HCT116 (cell line): Measurements from ENCODE around the gene MYCBP2. TPM values are rescaled to one million over a fixed set of nuclear protein-coding genes. Genes with fewer than 3 reads are reported as not detected.

Experiments
- ATAC-seq: fragments of 200-7000 bp; cut with Tn5 transposase; 2 replicates; pipeline ENCODE4 v1.9.1; 2020; ENCODE audit warnings: mild to moderate bottlenecking, moderate library complexity
- BruUV-seq: library from RNA; stranded (reverse); fragments of 400-500 nt; replicated peaks from 2 replicates; lab custom pipeline; 2021; lab: Mats Ljungman, UMichigan
- CTCF ChIA-PET: fragments of 300-600 bp; sonication (Branson Sonifier 250); formaldehyde crosslinking; loops from one replicate; lab custom pipeline; 2021; ENCODE audit warnings: antibody characterized with exemption; lab: Charles Lee
- POLR2A ChIA-PET: fragments of 300-600, 350-600 bp; sonication (Branson Sonifier 250); formaldehyde crosslinking; loops from one replicate; lab custom pipeline; 2021; ENCODE audit warnings: antibody characterized with exemption; lab: Charles Lee
- RAD21 ChIA-PET, 2 experiments: fragments of 300-600 bp; sonication (Branson Sonifier 250); formaldehyde crosslinking; loops; one replicate each; lab custom pipeline; 2023; ENCODE audit warnings: low total read pairs in 2 of 2; ENCODE audit not compliant: uncharacterized antibody in 2 of 2, unreplicated experiment in 2 of 2, low non-redundant PET in 1 of 2; lab: Charles Lee
- DNase-seq: peaks from one replicate; pipeline ENCODE4 v3.0.0-alpha.2; 2010; ENCODE audit warnings: low read depth, low spot score
- H2AFZ ChIP-seq: fragments of 200-600 bp; shearing (Covaris generic), sonication (generic); 2 replicates; pipeline ENCODE4 v1.6.1; 2017; ENCODE audit warnings: low read depth, mixed run types, mixed read lengths, antibody characterized with exemption, low read length; ENCODE audit not compliant: poor library complexity, severe bottlenecking
- H3K27ac ChIP-seq: 2 replicates; pipeline ENCODE4 v1.5.1; 2012; ENCODE audit warnings: low read depth, low read length
- H3K27me3 ChIP-seq: fragments of 200-600 bp; sonication (generic); 2 replicates; pipeline ENCODE4 v1.6.1; 2016; ENCODE audit warnings: mixed run types, low read length, mixed read lengths; ENCODE audit not compliant: insufficient read depth
- H3K36me3 ChIP-seq, 2 experiments: fragments of 200-500 bp in 1 of 2; fragments of 200-600 bp in 1 of 2; sonication (Bioruptor generic) in 1 of 2; sonication (generic) in 1 of 2; 2 replicates each; pipeline versions ENCODE4 v1.5.1 to v1.6.1; 2014 to 2016; ENCODE audit warnings: low read length in 2 of 2, inconsistent platforms in 1 of 2, mixed read lengths in 1 of 2, mixed run types in 1 of 2; ENCODE audit not compliant: insufficient read depth in 2 of 2, control insufficient read depth in 1 of 2
- H3K4me1 ChIP-seq, 2 experiments: fragments of 200-600 bp in 1 of 2; sonication (generic) in 1 of 2; 2 replicates each; pipeline versions ENCODE4 v1.5.1 to v1.6.1; 2012 to 2017; ENCODE audit warnings: low read length in 2 of 2, inconsistent platforms in 1 of 2, mild to moderate bottlenecking in 1 of 2, mixed read lengths in 1 of 2, mixed run types in 1 of 2, moderate library complexity in 1 of 2; ENCODE audit not compliant: insufficient read depth in 2 of 2, control insufficient read depth in 1 of 2
- H3K4me2 ChIP-seq: fragments of 200-600 bp; sonication (generic); 2 replicates; pipeline ENCODE4 v1.6.1; 2017; ENCODE audit warnings: mixed run types, low read length, mixed read lengths
- H3K4me3 ChIP-seq, 2 experiments: fragments of 200-600 bp in 1 of 2; sonication (generic) in 1 of 2; replicated peaks in 1 of 2; 2 replicates each; pipeline ENCODE4 v1.5.1; 2011 to 2016; ENCODE audit warnings: low read length in 2 of 2, control low read depth in 1 of 2, low read depth in 1 of 2, mild to moderate bottlenecking in 1 of 2, mixed read lengths in 1 of 2, mixed run types in 1 of 2
- H3K79me2 ChIP-seq: fragments of 200-600 bp; sonication (generic); 2 replicates; pipeline ENCODE4 v1.6.1; 2017; ENCODE audit warnings: mild to moderate bottlenecking, mixed run types, low read length, moderate library complexity, mixed read lengths; ENCODE audit not compliant: insufficient read depth
- H3K9ac ChIP-seq: fragments of 200-600 bp; sonication (generic); 2 replicates; pipeline ENCODE4 v1.6.1; 2016; ENCODE audit warnings: low read length, mixed read lengths
- H3K9me2 ChIP-seq: fragments of 200-600 bp; sonication (generic), shearing (Covaris generic); 2 replicates; pipeline ENCODE4 v1.6.1; 2017; ENCODE audit warnings: mixed run types, mild to moderate bottlenecking, moderate library complexity; ENCODE audit not compliant: insufficient read depth
- H3K9me3 ChIP-seq, 2 experiments: fragments of 200-500 bp in 1 of 2; fragments of 200-600 bp in 1 of 2; sonication (Bioruptor generic) in 1 of 2; sonication (generic) in 1 of 2; 2 replicates each; pipeline ENCODE4 v1.6.1; 2014 to 2017; ENCODE audit warnings: low read length in 2 of 2, mixed read lengths in 2 of 2, inconsistent platforms in 1 of 2, low read depth in 1 of 2, mild to moderate bottlenecking in 1 of 2, mixed run types in 1 of 2, moderate library complexity in 1 of 2; ENCODE audit not compliant: control insufficient read depth in 1 of 2, insufficient read depth in 1 of 2
- H4K20me1 ChIP-seq: fragments of 200-600 bp; sonication (generic), shearing (Covaris generic); 2 replicates; pipeline ENCODE4 v1.6.1; 2017; ENCODE audit warnings: mixed run types, mild to moderate bottlenecking, moderate library complexity; ENCODE audit not compliant: insufficient read depth
- CBX3 ChIP-seq: IDR thresholded peaks from 2 replicates; pipeline ENCODE4 v1.6.1; 2012; ENCODE audit warnings: low read depth
- EGR1 ChIP-seq: IDR thresholded peaks from 2 replicates; pipeline ENCODE4 v1.6.1; 2012; ENCODE audit warnings: low read depth
- ELF1 ChIP-seq: IDR thresholded peaks from 2 replicates; pipeline ENCODE4 v1.6.1; 2012; ENCODE audit warnings: low read depth, borderline replicate concordance
- EZH2phosphoT487 ChIP-seq: fragments of 200-600 bp; IDR thresholded peaks from 2 replicates; pipeline ENCODE4 v1.6.1; 2018; ENCODE audit warnings: antibody characterized with exemption, borderline replicate concordance
- FOSL1 ChIP-seq: IDR thresholded peaks from 2 replicates; pipeline ENCODE4 v1.6.1; 2012; ENCODE audit warnings: low read depth
- POLR2A ChIP-seq: IDR thresholded peaks from 2 replicates; pipeline ENCODE4 v1.7.0; 2011; ENCODE audit warnings: borderline replicate concordance; ENCODE audit not compliant: insufficient read depth, insufficient read length; ENCODE audit errors: extremely low read depth
- SIN3A ChIP-seq: IDR thresholded peaks from 2 replicates; pipeline ENCODE4 v1.6.1; 2012; ENCODE audit warnings: low read depth
- SP1 ChIP-seq: IDR thresholded peaks from 2 replicates; pipeline ENCODE4 v1.6.1; 2012; ENCODE audit warnings: low read depth
- TCF7L2 ChIP-seq: IDR thresholded peaks from 2 replicates; pipeline ENCODE4 v1.7.0; 2011; ENCODE audit warnings: borderline replicate concordance, inconsistent platforms; ENCODE audit not compliant: insufficient read depth, insufficient read length; ENCODE audit errors: extremely low read depth
- YY1 ChIP-seq: IDR thresholded peaks from 2 replicates; pipeline ENCODE4 v1.6.1; 2011; ENCODE audit warnings: low read length, low read depth, moderate library complexity, mild to moderate bottlenecking; ENCODE audit not compliant: insufficient replicate concordance; ENCODE audit errors: extremely low read depth
- ZFX ChIP-seq: fragments of 450-650 bp; IDR thresholded peaks from 2 replicates; pipeline ENCODE4 v1.6.1; 2017
- ZNF274 ChIP-seq: fragments of 200-500 bp; sonication (Bioruptor generic); IDR thresholded peaks from 2 replicates; pipeline ENCODE4 v1.6.1; 2014; ENCODE audit warnings: mild to moderate bottlenecking, low read depth, low read length, inconsistent platforms
- intact Hi-C: fragments of 100-400 bp; cut with micrococcal nuclease; formaldehyde crosslinking; loops from 2 replicates; pipeline ENCODE4 v1.10.0; 2022
- total RNA-seq: library from RNA; stranded (reverse); gene quantifications from one replicate; pipeline ENCODE4 v1.2.1, GENCODE V29; 2021; ENCODE audit not compliant: unreplicated experiment
- TF ChIP-seq, protein P1 (sequence below): IDR thresholded peaks from 2 replicates; pipeline ENCODE4 v1.6.1; 2012
- TF ChIP-seq, protein P2 (sequence below), 3 experiments: fragments of 200-600 bp in 1 of 3; sonication (generic) in 1 of 3; IDR thresholded peaks in 2 of 3; conservative IDR thresholded peaks in 1 of 3; 2 replicates each; pipeline ENCODE4 v1.5.1; 2012 to 2017; ENCODE audit warnings: low read depth in 2 of 3, low read length in 2 of 3, antibody characterized with exemption in 1 of 3, borderline replicate concordance in 1 of 3, control low read depth in 1 of 3, mild to moderate bottlenecking in 1 of 3, mixed read lengths in 1 of 3, mixed run types in 1 of 3, moderate library complexity in 1 of 3; ENCODE audit not compliant: insufficient read depth in 1 of 3
- TF ChIP-seq, protein P3 (sequence below): IDR thresholded peaks from 2 replicates; pipeline ENCODE4 v1.6.1; 2012

MYCBP2 gene
- total RNA-seq, 1 experiment from 2014 or later = 48.5 TPM

DNA sequence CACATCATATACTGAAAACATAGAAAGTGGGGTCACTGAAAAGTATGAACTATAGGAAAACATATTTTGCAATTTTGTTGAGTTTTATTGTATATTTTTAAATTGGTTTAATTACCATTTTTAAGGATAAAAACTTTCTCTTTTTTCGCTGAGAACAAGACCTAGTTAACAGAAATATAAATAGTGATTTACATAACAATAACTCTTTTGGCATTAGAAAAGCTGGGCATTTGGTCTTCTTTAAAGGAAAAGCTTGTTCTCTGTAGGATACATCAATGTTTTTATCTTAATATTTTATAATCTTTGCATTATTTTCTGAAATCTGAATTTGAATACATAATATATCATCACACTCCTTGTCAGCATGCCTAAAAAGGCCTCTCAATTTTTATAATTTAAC lies 47.4 kb upstream of the MYCBP2 start:
- Histone ChIP-seq H4K20me1 (no peaks in the 10 kb centered on the region), H3K9ac (no peak overlapping the region), H3K4me3 (no peak overlapping the region), H3K79me2 (no peaks in the 10 kb centered on the region), H2AFZ (no peak overlapping the region), H3K9me3 (no peaks in the 10 kb centered on the region), H3K9me2 (no peaks in the 10 kb centered on the region), H3K36me3 (no peaks in the 10 kb centered on the region), H3K4me1 (no peaks in the 10 kb centered on the region), H3K27me3 (no peaks in the 10 kb centered on the region), H3K4me2 (no peak overlapping the region), H3K27ac (no peak overlapping the region)
- ChIA-PET RAD21 (no interaction called here), POLR2A (no interaction called here), CTCF (no interaction called here)
- intact Hi-C loops = no loop called here
- ATAC-seq = no peak
- no TSS peak for BruUV-seq
- no peak for DNase-seq
- TF ChIP-seq EGR1 = no peak
- TF ChIP-seq YY1 = no peak
- no peak for TF ChIP-seq EZH2phosphoT487
- TF ChIP-seq ZFX = no peak
- no peak for TF ChIP-seq TCF7L2
- TF ChIP-seq, protein P1, sequence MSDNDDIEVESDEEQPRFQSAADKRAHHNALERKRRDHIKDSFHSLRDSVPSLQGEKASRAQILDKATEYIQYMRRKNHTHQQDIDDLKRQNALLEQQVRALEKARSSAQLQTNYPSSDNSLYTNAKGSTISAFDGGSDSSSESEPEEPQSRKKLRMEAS = no peak
- TF ChIP-seq, protein P2, sequence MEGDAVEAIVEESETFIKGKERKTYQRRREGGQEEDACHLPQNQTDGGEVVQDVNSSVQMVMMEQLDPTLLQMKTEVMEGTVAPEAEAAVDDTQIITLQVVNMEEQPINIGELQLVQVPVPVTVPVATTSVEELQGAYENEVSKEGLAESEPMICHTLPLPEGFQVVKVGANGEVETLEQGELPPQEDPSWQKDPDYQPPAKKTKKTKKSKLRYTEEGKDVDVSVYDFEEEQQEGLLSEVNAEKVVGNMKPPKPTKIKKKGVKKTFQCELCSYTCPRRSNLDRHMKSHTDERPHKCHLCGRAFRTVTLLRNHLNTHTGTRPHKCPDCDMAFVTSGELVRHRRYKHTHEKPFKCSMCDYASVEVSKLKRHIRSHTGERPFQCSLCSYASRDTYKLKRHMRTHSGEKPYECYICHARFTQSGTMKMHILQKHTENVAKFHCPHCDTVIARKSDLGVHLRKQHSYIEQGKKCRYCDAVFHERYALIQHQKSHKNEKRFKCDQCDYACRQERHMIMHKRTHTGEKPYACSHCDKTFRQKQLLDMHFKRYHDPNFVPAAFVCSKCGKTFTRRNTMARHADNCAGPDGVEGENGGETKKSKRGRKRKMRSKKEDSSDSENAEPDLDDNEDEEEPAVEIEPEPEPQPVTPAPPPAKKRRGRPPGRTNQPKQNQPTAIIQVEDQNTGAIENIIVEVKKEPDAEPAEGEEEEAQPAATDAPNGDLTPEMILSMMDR (IDR thresholded peaks at IDR 0.05 in 2 of 3, conservative IDR thresholded peaks at IDR 0.05 in 1 of 3; ENCODE audit: borderline replicate concordance in 1 of 3, insufficient read depth in 1 of 3, low read depth in 2 of 3, low read length in 2 of 3) = no peak
- no peak for TF ChIP-seq POLR2A

DNA sequence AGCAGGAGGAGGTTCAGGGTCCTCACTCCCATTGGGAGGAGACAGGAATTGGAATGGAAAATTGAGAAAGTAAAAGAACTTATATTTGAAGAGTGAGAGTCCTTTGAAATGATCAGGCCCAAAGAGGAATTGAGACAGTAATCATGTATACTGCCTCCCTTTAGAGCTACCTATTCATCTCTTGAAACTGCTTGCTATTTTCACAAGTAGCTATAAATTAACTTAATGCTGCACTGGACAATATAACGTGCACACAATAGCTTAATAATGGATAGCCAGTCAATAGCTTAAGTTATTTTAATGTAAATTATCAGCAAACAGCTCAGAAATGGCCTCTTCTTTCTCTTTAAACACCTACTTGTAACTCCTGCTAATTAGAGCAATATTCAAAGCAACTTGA lies 46.6 kb upstream of the MYCBP2 start:
- Histone ChIP-seq H3K9ac (no peak overlapping the region), H4K20me1 (no peaks in the 10 kb centered on the region), H3K4me1 (no peaks in the 10 kb centered on the region), H3K4me2 (no peak overlapping the region), H3K4me3 (no peak overlapping the region), H3K27ac (no peak overlapping the region), H3K9me2 (no peaks in the 10 kb centered on the region), H3K36me3 (no peaks in the 10 kb centered on the region), H3K9me3 (no peaks in the 10 kb centered on the region), H3K79me2 (no peaks in the 10 kb centered on the region), H2AFZ (no peak overlapping the region), H3K27me3 (no peaks in the 10 kb centered on the region)
- intact Hi-C loops = no loop called here
- DNase-seq = no peak
- no peak for ATAC-seq
- no TSS peak for BruUV-seq
- ChIA-PET POLR2A (no interaction called here), RAD21 (no interaction called here), CTCF (no interaction called here)
- no peak for TF ChIP-seq SP1
- no peak for TF ChIP-seq ELF1
- no peak for TF ChIP-seq CBX3
- TF ChIP-seq SIN3A = no peak
- TF ChIP-seq ZNF274 = no peak
- TF ChIP-seq TCF7L2 = no peak
- TF ChIP-seq, protein P3, sequence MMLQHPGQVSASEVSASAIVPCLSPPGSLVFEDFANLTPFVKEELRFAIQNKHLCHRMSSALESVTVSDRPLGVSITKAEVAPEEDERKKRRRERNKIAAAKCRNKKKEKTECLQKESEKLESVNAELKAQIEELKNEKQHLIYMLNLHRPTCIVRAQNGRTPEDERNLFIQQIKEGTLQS = no peak
- TF ChIP-seq FOSL1 = no peak
